SJSA1 (cell line): ENCODE results near the gene SLC12A8. TPM values are rescaled to one million over a fixed set of nuclear protein-coding genes. Genes with fewer than 3 reads are reported as not detected.

Experiments
- DNase-seq, 2 experiments: peaks; one replicate each; pipeline ENCODE4 v3.0.0-alpha.2; 2015 to 2020; ENCODE audit warnings: low spot score in 2 of 2, low read depth in 1 of 2
- H3K27ac ChIP-seq: fragments of 250-450 bp; sonication (Bioruptor Pico); 2 replicates; pipeline ENCODE4 v1.5.1; 2020; ENCODE audit warnings: mild to moderate bottlenecking, moderate library complexity
- H3K27me3 ChIP-seq: fragments of 250-450 bp; sonication (Bioruptor Pico); replicated peaks from 2 replicates; pipeline ENCODE4 v1.5.1; 2020; ENCODE audit warnings: mild to moderate bottlenecking, moderate library complexity
- H3K36me3 ChIP-seq: fragments of 250-450 bp; sonication (Bioruptor Pico); 2 replicates; pipeline ENCODE4 v1.5.1; 2020; ENCODE audit warnings: mild to moderate bottlenecking
- H3K4me1 ChIP-seq: fragments of 250-450 bp; sonication (Bioruptor Pico); replicated peaks from 2 replicates; pipeline ENCODE4 v1.6.1; 2021; ENCODE audit warnings: mild to moderate bottlenecking
- H3K4me3 ChIP-seq: fragments of 250-450 bp; sonication (Bioruptor Pico); 2 replicates; pipeline ENCODE4 v1.5.1; 2020; ENCODE audit warnings: mild to moderate bottlenecking
- H3K9me3 ChIP-seq: fragments of 250-450 bp; sonication (Bioruptor Pico); replicated peaks from 2 replicates; pipeline ENCODE4 v1.5.1; 2020; ENCODE audit warnings: mild to moderate bottlenecking
- total RNA-seq: library from RNA; depleted of rRNA; stranded (reverse); fragments of >200 nt; shearing (Covaris generic); gene quantifications from 2 replicates; pipeline ENCODE4 v1.2.3, GENCODE V29; 2014

Gene SLC12A8
- total RNA-seq, 1 experiment from 2014 or later = 6.3 TPM

DNA sequence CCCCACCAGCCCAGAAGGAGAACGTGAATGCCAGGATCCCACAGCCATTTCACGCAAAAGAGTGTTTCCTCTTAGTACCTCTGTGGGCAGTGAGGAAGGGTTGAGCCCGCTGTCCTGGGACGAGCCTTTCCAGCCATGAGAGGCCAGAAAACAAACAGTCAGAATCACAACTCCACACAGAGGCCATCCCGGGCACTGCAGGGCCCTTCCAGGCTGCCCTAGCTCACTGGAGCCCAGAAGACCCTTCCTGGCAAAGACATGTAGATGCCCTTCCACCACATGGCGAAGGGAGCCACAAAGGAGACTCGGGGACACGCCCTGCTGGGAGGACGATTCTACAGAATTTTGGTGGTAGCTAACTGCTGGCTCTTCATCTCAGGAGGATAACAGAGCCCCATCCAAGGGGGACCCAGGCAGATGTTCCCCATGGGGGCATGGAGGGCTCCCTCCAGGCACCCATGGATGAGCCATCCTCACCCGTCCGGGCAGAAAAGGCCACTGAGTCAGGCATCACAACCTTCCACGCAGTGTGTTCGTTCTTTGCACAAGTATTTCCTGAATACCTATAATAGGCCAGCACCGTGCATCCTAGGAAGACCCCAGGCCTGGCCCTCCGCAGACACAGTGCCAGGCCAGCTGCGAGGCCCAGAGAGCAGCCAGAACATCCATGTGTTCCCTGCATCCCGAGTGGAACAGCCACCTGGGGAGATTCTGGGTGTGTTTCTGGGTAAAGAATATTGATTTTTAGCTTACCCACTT is 47.2 kb downstream of the SLC12A8 start:
- Histone ChIP-seq H3K27ac (no peak overlapping the region), H3K36me3 (no peaks in the 10 kb centered on the region), H3K4me3 (no peak overlapping the region), H3K4me1 (peaks cover 15% of the 10 kb centered on the region), H3K9me3 (no peaks in the 10 kb centered on the region), H3K27me3 (no peaks in the 10 kb centered on the region)
- DNase-seq = peak in 1 of 2 experiments; percentile 31

DNA sequence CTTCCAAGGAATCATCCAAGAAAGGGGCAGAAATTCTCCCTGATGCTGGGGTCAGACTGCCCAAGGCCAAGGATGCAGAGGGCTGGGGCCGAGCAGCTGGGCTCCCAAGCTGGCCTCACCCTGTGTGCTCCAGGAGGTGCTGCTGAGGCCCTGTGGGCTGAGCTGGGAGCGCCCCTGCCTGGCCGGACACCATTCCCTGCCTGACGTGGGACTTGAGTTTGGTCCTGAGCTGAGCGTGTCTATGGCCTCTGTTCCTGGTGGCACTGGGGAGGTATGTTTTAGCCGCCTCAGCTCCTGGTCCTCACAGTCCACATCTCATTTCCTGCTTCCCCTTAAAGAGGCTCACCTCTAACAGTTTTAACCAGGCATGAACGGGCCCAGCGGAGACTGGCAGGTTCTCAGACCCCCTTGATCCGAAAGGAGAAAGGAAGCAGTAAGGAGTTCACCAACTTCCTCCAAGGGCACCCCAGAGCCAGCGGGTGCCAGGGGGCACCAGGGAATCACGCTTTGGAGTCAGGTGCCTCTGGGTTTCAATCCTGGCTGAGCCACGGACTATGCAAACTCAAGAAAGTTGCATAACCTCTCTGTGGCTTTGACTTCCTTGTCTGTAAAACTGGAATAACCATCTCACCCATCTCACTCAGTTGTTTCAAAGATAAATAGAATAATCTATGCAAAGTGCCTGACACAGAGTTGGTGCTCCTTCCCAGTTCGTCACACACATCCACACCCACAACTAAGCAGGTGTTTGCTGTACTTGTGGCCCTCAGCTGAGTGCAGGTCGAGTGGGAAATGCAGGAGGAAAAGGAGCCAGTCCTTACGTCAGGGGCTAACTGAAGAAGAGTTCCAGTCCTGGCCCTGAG is 48.6 kb downstream of the SLC12A8 start:
- DNase-seq = peak in 1 of 2 experiments; percentile 25
- H3K36me3 ChIP-seq = no peaks in the 10 kb centered on the region
- H3K4me3 ChIP-seq = no peak overlapping the region
- no peak overlapping the region for H3K27ac ChIP-seq
- no peaks in the 10 kb centered on the region for H3K9me3 ChIP-seq
- peaks cover 9% of the 10 kb centered on the region for H3K4me1 ChIP-seq
- H3K27me3 ChIP-seq = no peaks in the 10 kb centered on the region

DNA sequence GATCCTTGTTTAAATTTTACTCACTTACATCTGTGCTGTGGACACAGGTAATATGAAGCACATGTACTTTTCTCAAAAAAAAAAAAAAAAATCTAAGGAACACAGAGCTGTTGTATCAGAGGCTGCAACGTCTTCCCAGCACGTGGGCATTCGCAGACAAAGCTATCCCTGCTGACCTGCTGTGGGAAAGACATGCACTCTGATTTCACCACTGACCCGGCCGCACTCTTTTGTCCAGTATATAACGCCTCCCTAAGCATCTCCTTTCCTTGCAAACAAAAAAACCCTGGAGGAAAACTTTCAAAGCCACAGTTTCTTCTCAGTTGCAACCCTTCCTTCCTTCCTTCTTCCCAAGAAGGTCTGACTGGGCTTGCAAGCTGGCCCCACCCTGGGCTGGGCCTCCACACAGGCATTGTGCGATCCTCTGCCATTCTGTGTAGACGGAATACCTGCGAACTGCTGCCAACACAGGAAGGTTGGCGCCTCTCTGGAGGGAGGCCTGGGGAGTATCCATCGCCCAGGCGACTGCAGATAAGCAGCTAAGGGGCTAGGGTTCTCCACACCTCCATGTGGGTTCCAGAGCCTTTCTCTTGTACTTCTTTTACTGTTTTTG is 50.8 kb downstream of the SLC12A8 start:
- peaks cover 5% of the 10 kb centered on the region for H3K4me1 ChIP-seq

DNA sequence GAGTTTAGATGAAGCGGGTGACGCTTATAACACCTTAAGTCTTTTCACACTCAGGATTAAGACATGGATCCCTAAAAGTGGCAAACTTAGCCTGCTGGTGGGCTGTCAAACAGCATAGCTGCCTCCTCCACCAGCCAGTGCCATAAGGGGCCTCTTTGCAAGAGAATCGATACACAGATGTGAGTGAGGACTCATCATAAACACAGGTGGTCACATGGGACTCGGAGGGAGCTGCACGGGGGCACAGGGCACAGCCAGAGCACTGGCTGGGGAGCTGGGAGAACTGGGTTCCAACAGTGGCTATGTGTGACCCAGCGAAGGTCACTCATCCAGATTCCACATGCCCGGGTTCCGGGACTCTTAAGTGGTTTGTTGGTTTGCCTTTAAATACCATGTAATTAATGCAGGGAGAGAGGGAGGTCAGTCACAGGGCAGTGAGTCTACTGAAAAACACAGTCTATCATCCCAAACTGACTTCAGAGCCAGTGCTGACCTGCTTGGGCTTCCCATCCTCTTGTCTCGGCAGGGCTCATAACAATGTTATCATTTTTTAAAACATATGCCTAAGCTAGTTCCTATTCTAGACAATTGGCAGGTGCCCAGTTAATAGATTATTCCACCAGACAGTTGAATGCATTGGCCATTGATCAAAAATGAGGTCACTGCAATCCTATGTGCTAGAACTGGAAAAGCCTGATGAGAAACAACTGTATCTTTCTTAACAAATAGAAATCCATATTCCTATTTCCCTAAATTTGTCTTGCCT is 51.8 kb downstream of the SLC12A8 start:
- DNase-seq = no peak
- no peak overlapping the region for H3K27ac ChIP-seq

More for the DNA sequence above, 50.8 kb downstream of the SLC12A8 start:
- DNase-seq = no peak
- no peaks in the 10 kb centered on the region for H3K9me3 ChIP-seq
- H3K4me3 ChIP-seq = no peak overlapping the region
- no peak overlapping the region for H3K27ac ChIP-seq
- no peaks in the 10 kb centered on the region for H3K27me3 ChIP-seq
- no peaks in the 10 kb centered on the region for H3K36me3 ChIP-seq

DNA sequence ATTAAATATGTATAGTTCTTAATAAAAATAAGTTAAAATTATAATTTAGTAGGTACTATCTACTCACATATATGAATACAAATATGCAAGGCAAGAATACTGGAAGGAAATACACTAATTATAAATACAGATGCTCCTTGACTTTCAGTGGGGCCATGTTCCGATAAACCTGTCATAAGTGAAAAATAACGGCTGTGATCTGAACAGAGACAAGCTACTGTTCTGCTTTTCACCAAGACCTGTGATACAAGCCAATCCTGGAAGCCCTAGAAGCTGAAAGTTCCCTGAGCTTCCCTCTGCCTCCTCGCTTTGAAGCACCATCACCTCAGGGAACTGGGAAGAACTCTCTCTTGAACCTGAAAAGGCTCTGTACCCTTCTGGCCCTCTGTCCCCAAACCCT is 55.4 kb downstream of the SLC12A8 start:
- DNase-seq = no peak
- peaks cover 18% of the 10 kb centered on the region for H3K4me1 ChIP-seq
- H3K27ac ChIP-seq = no peak overlapping the region
- H3K36me3 ChIP-seq = no peaks in the 10 kb centered on the region
- H3K9me3 ChIP-seq = no peaks in the 10 kb centered on the region
- no peaks in the 10 kb centered on the region for H3K27me3 ChIP-seq
- H3K4me3 ChIP-seq = no peak overlapping the region

More for the DNA sequence above, 51.8 kb downstream of the SLC12A8 start:
- Histone ChIP-seq H3K9me3 (no peaks in the 10 kb centered on the region), H3K4me3 (no peak overlapping the region), H3K36me3 (no peaks in the 10 kb centered on the region), H3K27me3 (no peaks in the 10 kb centered on the region), H3K4me1 (peaks cover 5% of the 10 kb centered on the region)

DNA sequence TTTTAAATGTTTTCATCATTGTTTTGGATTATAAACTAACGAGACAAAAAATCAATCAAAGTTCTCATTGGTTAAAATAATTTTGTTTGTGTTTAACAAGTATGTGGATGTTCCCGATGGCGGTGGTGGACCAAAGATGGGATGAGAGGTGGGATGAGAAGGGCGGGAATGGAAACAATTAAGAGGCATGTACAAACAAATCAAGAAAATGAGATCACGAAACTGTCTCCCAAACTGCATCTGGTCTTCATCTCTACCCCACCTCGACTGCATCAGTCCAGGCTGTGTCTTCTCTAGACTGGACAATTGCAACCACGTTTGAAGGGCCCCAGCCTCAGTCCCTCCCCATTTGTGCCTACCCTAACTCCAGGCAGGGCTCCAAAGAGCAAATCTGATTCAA is 56.1 kb downstream of the SLC12A8 start:
- no peak overlapping the region for H3K4me3 ChIP-seq
- no peaks in the 10 kb centered on the region for H3K9me3 ChIP-seq
- DNase-seq = no peak
- H3K36me3 ChIP-seq = no peaks in the 10 kb centered on the region
- no peaks in the 10 kb centered on the region for H3K27me3 ChIP-seq
- no peak overlapping the region for H3K27ac ChIP-seq
- H3K4me1 ChIP-seq = peaks cover 25% of the 10 kb centered on the region

DNA sequence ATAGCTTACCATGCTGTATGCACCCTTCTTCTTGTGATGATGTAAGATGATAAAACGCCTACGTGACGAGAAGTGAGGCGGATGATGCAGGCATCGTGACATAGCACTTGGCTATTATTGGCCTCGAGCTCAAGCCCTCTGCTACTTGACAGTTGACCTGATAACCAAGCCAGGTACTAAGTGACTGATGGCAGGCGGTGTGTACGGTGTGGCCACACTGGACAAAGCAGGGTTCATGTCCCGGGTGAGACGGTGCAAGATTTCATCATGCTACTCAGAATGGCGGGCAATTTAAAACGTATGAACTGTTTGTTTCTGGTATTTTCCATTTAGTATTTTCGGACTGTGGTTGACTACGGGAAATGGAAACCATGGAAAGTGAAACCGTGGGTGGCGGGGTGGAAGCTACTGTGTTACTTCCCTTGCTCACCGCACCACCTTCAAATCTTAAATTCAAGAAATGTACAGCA is 57.7 kb downstream of the SLC12A8 start:
- Histone ChIP-seq H3K27me3 (no peaks in the 10 kb centered on the region), H3K4me3 (no peak overlapping the region), H3K27ac (no peak overlapping the region), H3K36me3 (no peaks in the 10 kb centered on the region), H3K9me3 (no peaks in the 10 kb centered on the region), H3K4me1 (peaks cover 34% of the 10 kb centered on the region)
- DNase-seq = no peak

DNA sequence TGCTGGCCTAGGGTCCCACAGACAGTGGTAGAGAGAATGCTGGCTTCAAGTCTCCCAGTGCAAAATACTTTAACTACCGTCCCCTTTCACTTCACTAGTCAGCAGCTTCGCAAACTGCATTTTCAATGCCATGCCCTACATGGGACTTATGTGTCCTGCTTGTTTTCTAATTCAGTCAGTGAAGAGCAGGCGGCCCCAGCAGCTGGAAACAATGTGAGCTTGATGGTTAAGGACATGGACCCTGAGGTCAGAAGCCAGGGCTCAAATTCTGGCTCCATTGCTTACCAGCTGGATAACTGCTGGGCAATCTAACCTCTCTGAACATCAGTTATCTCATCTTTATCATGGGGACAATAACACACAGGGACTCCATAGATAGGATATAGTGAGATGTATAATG is 58.4 kb downstream of the SLC12A8 start:
- H3K27me3 ChIP-seq = no peaks in the 10 kb centered on the region

DNA sequence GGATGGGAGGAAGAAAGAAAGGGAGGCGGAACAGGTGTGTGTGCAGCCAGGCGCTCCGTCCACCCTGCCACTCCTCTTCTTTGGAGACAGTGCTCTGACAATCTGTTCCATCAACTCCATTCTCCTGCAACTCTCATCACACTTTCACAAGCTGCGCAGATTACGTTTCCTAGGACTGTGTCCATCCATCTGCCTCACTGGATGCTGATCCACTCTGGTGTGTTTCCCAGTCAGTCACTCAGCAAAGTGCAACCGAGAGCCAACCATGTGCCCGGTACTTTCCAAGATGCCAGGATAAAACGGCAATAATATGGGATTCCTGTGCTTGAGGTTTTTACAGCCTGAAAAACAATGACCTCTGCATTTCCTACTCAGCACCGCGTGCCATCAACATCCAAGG is 59.6 kb downstream of the SLC12A8 start:
- Histone ChIP-seq H3K36me3 (no peaks in the 10 kb centered on the region), H3K4me3 (no peak overlapping the region), H3K4me1 (peaks cover 39% of the 10 kb centered on the region), H3K27me3 (no peaks in the 10 kb centered on the region), H3K9me3 (no peaks in the 10 kb centered on the region), H3K27ac (no peak overlapping the region)
- no peak for DNase-seq

More for the DNA sequence above, 58.4 kb downstream of the SLC12A8 start:
- Histone ChIP-seq H3K9me3 (no peaks in the 10 kb centered on the region), H3K36me3 (no peaks in the 10 kb centered on the region), H3K27ac (no peak overlapping the region), H3K4me1 (peaks cover 35% of the 10 kb centered on the region), H3K4me3 (no peak overlapping the region)
- peak in 1 of 2 experiments; percentile 14 for DNase-seq

DNA sequence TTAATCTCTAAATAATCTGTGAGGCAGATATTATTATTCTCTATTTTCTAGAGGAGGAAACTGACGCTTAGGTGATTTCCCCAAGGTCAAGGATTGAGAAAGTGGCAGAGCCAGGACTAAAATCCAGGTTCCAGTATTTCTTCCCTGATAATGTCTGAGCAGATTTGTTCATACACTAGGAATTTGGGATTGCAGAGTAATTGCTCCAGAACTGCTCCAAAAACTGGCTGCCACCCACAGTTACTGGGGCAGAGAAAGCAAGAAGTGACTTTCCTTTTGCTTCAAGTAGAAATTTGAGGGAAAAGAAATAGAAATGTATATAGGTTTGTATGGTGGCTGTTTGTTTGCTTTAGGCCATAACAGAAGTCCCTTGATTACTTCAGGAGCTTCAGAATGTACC is 60.6 kb downstream of the SLC12A8 start:
- peak overlapping the region; percentile 73 for H3K27ac ChIP-seq

DNA sequence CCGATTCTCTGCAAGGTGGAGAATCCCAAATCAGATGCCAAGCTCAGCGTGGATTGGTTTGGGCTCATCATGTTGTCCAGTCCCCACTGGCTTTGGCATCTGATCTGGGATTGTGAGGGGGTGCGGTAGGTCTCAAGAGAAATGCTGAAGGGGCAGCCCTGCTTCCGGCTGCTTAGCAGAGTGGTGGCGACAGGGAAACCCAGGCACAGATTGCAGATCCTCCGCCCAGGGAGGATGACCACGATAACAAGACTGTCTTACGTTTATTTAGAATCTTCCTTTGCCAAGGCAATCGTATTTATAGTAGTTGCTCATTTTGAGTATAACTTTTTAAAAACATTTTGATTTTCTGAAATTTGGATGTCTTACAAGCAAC is 61.1 kb downstream of the SLC12A8 start:
- no peaks in the 10 kb centered on the region for H3K27me3 ChIP-seq
- no peaks in the 10 kb centered on the region for H3K36me3 ChIP-seq
- H3K4me3 ChIP-seq = no peak overlapping the region
- peaks cover 39% of the 10 kb centered on the region for H3K4me1 ChIP-seq
- H3K27ac ChIP-seq = peak overlapping the region; percentile 73
- no peaks in the 10 kb centered on the region for H3K9me3 ChIP-seq
- DNase-seq = peak in 1 of 2 experiments; percentile 35

More for the DNA sequence above, 60.6 kb downstream of the SLC12A8 start:
- Histone ChIP-seq H3K9me3 (no peaks in the 10 kb centered on the region), H3K36me3 (no peaks in the 10 kb centered on the region), H3K27me3 (no peaks in the 10 kb centered on the region), H3K4me1 (peaks cover 39% of the 10 kb centered on the region), H3K4me3 (no peak overlapping the region)
- peak in 1 of 2 experiments; percentile 54 for DNase-seq

DNA sequence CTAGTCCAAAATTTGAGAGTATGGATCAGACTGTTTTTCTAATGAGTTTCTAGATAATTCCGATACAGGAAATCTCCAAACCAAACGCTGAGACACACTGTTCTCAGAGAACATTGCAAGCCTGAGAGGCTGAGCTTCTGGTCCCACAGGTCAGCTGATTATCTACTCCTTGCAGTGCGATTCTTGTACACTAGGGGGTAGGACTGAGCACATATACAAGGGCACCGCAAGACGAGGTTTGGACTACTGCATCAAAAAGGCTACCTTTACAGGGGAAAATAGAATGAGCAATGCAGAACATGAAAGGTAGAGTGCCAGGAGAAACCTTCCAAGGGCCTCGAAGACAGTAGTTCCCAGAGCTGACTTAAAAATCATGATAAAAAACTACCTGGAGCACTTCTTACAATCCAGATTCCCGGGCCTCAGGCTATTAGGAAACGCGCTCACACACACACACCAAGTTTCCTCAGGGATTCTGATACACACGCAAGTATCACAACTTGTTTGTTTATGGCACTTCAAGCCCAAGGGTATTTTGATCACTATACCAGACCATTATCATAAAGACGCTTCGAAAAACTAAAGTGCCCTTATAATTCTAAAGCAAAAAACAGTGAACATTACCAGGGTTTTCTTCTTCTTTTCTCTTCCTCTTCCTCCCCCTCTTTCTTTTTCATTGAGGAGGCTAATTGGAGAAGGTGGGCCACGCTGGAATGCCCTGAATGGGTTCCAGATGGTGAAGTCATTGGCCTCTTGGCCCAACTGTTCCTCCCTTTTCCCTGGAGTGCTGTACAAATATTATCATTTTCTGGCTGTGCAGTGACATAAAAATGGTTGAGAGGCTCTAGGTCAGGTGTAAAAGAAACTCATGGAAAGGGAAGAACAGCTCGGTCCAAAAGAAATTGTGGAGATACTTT is 61.8 kb downstream of the SLC12A8 start:
- Histone ChIP-seq H3K27me3 (no peaks in the 10 kb centered on the region), H3K9me3 (no peaks in the 10 kb centered on the region), H3K36me3 (no peaks in the 10 kb centered on the region), H3K4me1 (peaks cover 39% of the 10 kb centered on the region), H3K4me3 (no peak overlapping the region), H3K27ac (peak overlapping the region; percentile 73)
- peak in 1 of 2 experiments; percentile 21 for DNase-seq
